Islet of Langerhans (tissue), 1 donor: ENCODE measurements around the gene HDAC4.

ENCODE experiments used
- FAIRE-seq: peaks from one replicate; lab custom pipeline; 2011; peaks lifted over from hg19 to GRCh38; lab: Jason Lieb, UNC

The HDAC4 gene

GRCh38 chr2:239383759-239384156 lies 17.1 kb downstream of the HDAC4 start:
- no peak for FAIRE-seq

GRCh38 chr2:239383036-239383758 lies 17.6 kb downstream of the HDAC4 start:
- no peak for FAIRE-seq

GRCh38 chr2:239382384-239382880 lies 18.4 kb downstream of the HDAC4 start:
- FAIRE-seq, result no peak

GRCh38 chr2:239381709-239382134 lies 19.1 kb downstream of the HDAC4 start:
- FAIRE-seq, result no peak

- FAIRE-seq, result no peak
Observed at GRCh38 chr2:239380831-239381708, 19.8 kb downstream of the HDAC4 start.

GRCh38 chr2:239379641-239380170 lies 21.1 kb downstream of the HDAC4 start:
- FAIRE-seq, result no peak

- FAIRE-seq, result no peak
Observed at GRCh38 chr2:239378918-239379640, 21.7 kb downstream of the HDAC4 start.

- FAIRE-seq, result no peak
Observed at GRCh38 chr2:239378021-239378917, 22.6 kb downstream of the HDAC4 start.

GRCh38 chr2:239377591-239377990 lies 23.2 kb downstream of the HDAC4 start:
- no peak for FAIRE-seq

- no peak for FAIRE-seq
Observed at GRCh38 chr2:239376942-239377531, 23.8 kb downstream of the HDAC4 start.

GRCh38 chr2:239376351-239376750 lies 24.5 kb downstream of the HDAC4 start:
- no peak for FAIRE-seq

- no peak for FAIRE-seq
Observed at GRCh38 chr2:239375278-239376061, 25.4 kb downstream of the HDAC4 start.

GRCh38 chr2:239374896-239375277 lies 25.9 kb downstream of the HDAC4 start:
- FAIRE-seq, result no peak

- no peak for FAIRE-seq
Observed at GRCh38 chr2:239372835-239373234, 28.0 kb downstream of the HDAC4 start.

GRCh38 chr2:239371726-239372686 lies 28.8 kb downstream of the HDAC4 start:
- no peak for FAIRE-seq

GRCh38 chr2:239370876-239371725 lies 29.7 kb downstream of the HDAC4 start:
- FAIRE-seq, result no peak

- no peak for FAIRE-seq
Observed at GRCh38 chr2:239370403-239370802, 30.4 kb downstream of the HDAC4 start.

- no peak for FAIRE-seq
Observed at GRCh38 chr2:239369631-239370161, 31.1 kb downstream of the HDAC4 start.
